GM19240 (cell line): ENCODE results near the gene WSCD2.

ENCODE experiments used
- DNase-seq: peaks from one replicate; pipeline ENCODE4 v3.0.0; 2011; ENCODE audit warnings: low spot score; ENCODE audit not compliant: insufficient read length

The WSCD2 gene

GRCh38 chr12:108107293-108107692, 21.8 kb upstream of the WSCD2 start:
- no peak for DNase-seq

GRCh38 chr12:108109504-108109903, 19.6 kb upstream of the WSCD2 start:
- no peak for DNase-seq

GRCh38 chr12:108109954-108110353, 19.1 kb upstream of the WSCD2 start:
- no peak for DNase-seq

- no peak for DNase-seq
Measured at GRCh38 chr12:108110844-108111243, 18.2 kb upstream of the WSCD2 start.

GRCh38 chr12:108112832-108113556, 16.1 kb upstream of the WSCD2 start:
- no peak for DNase-seq

GRCh38 chr12:108115123-108116121, 13.7 kb upstream of the WSCD2 start:
- DNase-seq = no peak

- DNase-seq = no peak
Measured at GRCh38 chr12:108116254-108116653, 12.8 kb upstream of the WSCD2 start.

- no peak for DNase-seq
Measured at GRCh38 chr12:108116699-108117098, 12.4 kb upstream of the WSCD2 start.

- DNase-seq = no peak
Measured at GRCh38 chr12:108117163-108117849, 11.8 kb upstream of the WSCD2 start.

GRCh38 chr12:108117902-108118301, 11.2 kb upstream of the WSCD2 start:
- no peak for DNase-seq

GRCh38 chr12:108119126-108119973, 9.7 kb upstream of the WSCD2 start:
- peak; percentile 34 for DNase-seq

- no peak for DNase-seq
Measured at GRCh38 chr12:108119974-108120862, 8.9 kb upstream of the WSCD2 start.

GRCh38 chr12:108120863-108121165, 8.3 kb upstream of the WSCD2 start:
- no peak for DNase-seq

- DNase-seq = no peak
Measured at GRCh38 chr12:108121320-108121719, 7.8 kb upstream of the WSCD2 start.

- no peak for DNase-seq
Measured at GRCh38 chr12:108121728-108122471, 7.2 kb upstream of the WSCD2 start.

- no peak for DNase-seq
Measured at GRCh38 chr12:108122644-108123043, 6.4 kb upstream of the WSCD2 start.

- DNase-seq = no peak
Measured at GRCh38 chr12:108123402-108123801, 5.7 kb upstream of the WSCD2 start.

- no peak for DNase-seq
Measured at GRCh38 chr12:108125073-108125472, 4.0 kb upstream of the WSCD2 start.

GRCh38 chr12:108126212-108126611, 2.9 kb upstream of the WSCD2 start:
- no peak for DNase-seq
